AG04449 (cell line): ENCODE measurements around the gene MAGI1.

Experiments used
- CTCF ChIA-PET: fragments of 350-600 bp; formaldehyde crosslinking; extraction: SDS; loops from one replicate; lab custom pipeline; 2021; ENCODE audit warnings: antibody characterized with exemption; lab: Yijun Ruan, JAX
- POLR2A ChIA-PET: fragments of 400-600, 350-600 bp; formaldehyde crosslinking; extraction: SDS; loops from one replicate; lab custom pipeline; 2020; ENCODE audit warnings: antibody characterized with exemption, inconsistent platforms; lab: Yijun Ruan, JAX
- DNase-seq: peaks from one replicate; pipeline ENCODE4 v3.0.0-alpha.2; 2010; ENCODE audit warnings: low read depth, low spot score
- H3K4me3 ChIP-seq: 2 replicates; pipeline ENCODE4 v1.5.1; 2011; ENCODE audit warnings: low read depth, mild to moderate bottlenecking, control low read depth, low read length
- CTCF ChIP-seq: IDR thresholded peaks from one replicate; pipeline ENCODE4 v1.5.1; 2011; ENCODE audit warnings: mild to moderate bottlenecking, moderate library complexity, low read length, control low read depth, inconsistent platforms; ENCODE audit not compliant: insufficient read depth; ENCODE audit errors: missing control alignments

The MAGI1 gene

GRCh38 chr3:65305836-65306235 lies 732.9 kb downstream of the MAGI1 start:
- DNase-seq = no peak
- ChIA-PET POLR2A (no interaction called here), CTCF (no interaction called here)
- TF ChIP-seq CTCF = no peak
- H3K4me3 ChIP-seq = no peak overlapping the region
